Sciatic nerve (tissue), 2 donors: ENCODE data around the gene FAM168A. TPM values are rescaled to one million over a fixed set of nuclear protein-coding genes. Genes with fewer than 3 reads are reported as not detected.

Source experiments
- ATAC-seq: fragments of 200-7000 bp; cut with Tn5 transposase; one replicate; pipeline ENCODE4 v1.9.1; 2020; ENCODE audit warnings: mild to moderate bottlenecking, moderate library complexity
- DNase-seq: peaks from one replicate; pipeline ENCODE4 v3.0.0-alpha.2; 2020; ENCODE audit warnings: low spot score
- intact Hi-C: fragments of 100-400 bp; cut with DNase I; formaldehyde crosslinking; loops from one replicate; pipeline ENCODE4 v1.14.2; 2022
- total RNA-seq: library from RNA; stranded (reverse); fragmentation: NEBNext Ultra II Directional; extraction: Animal tissue kit (Norgen Biotek cat#: 25700); gene quantifications from one replicate; pipeline ENCODE4 v1.2.1, GENCODE V29; 2021
- donor health status: DM: no; HTN: no; CAD: no.
- donor health status: DM: no; HTN: no; CAD: no.

The FAM168A gene
- total RNA-seq, 1 donor from 2014 or later, result 52.2 TPM

GRCh38 chr11:73530109-73530508 lies 67.8 kb downstream of the FAM168A start:
- no peak for ATAC-seq
- no peak for DNase-seq
- intact Hi-C loops, result no loop called here

DNA sequence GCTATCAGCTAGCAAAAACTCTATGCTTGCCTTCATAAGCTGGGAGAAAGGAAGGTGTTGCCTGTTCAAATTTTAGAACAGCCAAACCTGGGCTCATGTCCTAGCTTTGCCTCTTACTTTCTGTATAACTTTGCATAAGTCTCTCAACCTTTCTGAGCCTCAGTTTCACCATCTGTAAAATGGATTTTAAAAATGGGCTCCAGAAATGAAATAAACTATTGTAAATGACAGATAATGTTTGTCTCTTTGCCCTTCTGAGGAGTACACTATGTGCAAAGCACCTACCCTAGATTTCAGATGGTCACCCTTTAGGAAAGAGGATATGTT lies 68.7 kb downstream of the FAM168A start:
- ATAC-seq (no peak), DNase-seq (no peak)
- intact Hi-C loops, result no loop called here

DNA sequence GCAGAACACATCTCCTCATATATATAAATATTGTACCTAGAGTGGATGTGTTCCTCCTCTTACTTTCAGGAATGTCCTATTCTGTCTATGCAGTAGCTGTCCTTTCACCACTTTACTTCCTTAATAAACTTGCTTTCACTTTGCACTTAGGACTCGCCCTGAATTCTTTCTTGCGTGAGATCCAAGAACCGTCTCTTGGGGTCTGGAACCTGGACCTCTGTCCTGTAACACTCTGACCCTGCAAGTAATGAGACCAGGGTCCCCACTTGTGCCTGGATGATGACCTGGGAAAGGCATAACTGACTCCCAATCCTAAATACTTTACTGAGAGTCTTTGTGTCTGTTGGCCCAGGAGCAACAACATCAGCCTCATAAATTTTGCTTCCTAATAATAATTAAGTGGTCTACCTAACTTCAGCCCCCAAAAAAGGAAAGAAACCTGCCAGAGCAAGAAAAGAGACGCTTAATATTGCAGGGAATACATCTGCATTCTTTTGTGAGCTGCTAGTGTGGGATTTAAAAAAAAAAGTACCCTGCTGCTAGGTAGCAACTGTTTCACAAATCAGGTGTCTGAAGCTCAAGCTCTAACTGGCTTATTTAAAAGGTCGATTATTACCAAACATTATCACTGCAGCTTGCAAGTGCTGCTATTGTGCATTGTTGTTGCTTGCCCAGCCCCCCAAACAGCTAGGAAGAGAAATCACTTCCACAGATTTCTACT lies 69.3 kb downstream of the FAM168A start:
- no peak for DNase-seq
- peak; percentile 46 for ATAC-seq
- intact Hi-C loops, result no loop called here

- no peak for ATAC-seq
- no peak for DNase-seq
- intact Hi-C loops, result no loop called here
Measured at GRCh38 chr11:73528013-73528412, 69.9 kb downstream of the FAM168A start.

DNA sequence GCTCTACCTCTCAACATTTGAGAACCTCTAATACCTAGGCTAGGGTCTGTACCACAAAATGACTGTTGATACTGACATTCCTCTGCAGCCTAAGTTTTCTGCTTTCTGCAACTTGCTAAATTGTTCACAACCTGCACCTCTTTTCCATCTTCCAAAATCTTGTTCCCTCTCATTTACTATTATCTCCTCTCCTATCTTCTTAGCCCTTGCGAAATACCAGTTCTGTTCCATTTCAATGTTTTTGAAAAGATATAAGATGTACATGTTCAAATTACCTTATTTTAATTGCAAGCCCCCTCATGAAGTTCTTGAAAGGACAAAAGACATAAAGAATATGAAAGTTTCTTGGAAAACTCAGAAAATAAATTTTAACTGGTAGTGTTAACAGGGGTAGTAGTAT lies 72.3 kb downstream of the FAM168A start:
- no peak for DNase-seq
- intact Hi-C loops, result no loop called here

DNA sequence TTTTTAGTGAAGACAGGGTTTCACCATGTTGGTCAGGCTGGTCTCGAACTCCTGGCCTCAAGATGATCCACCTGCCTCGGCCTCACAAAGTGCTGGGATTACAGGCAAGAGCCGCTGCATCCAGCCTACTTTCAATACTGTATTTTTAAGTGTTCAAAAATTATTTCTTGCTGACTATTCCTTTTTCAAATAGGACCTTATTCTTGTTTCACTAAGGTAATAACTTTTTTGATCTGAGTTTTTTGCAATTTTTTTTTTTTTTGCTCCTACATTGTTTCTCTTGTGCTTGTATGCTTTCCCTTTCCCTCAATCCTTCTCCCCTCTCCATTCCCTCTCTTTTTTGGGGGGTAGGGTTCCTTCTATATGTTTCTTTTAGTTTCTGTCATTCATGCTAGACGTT lies 73.1 kb downstream of the FAM168A start:
- intact Hi-C loops, result no loop called here
- ATAC-seq, result no peak

More for the DNA sequence above, 72.3 kb downstream of the FAM168A start:
- ATAC-seq, result no peak

DNA sequence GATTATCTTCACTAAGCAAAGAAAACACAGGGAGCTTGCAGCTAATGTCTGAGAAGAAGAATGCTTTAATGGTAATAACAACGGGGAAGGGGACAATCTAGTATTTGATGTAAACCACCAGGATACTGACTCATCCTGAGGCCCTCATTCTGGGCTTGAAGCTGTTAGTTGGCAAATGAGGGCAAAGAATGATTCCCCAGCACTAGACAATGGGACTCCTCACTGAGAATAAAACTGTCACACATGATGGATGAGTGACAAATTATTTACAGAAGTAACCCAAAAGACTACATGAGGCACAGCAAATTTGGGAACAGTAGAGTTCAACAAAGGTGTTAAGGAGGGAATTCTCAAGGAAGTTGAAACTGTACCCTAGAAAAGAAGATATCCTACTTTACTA lies 76.3 kb downstream of the FAM168A start:
- DNase-seq (no peak), ATAC-seq (no peak)
- intact Hi-C loops, result no loop called here

More for the DNA sequence above, 73.1 kb downstream of the FAM168A start:
- DNase-seq, result no peak

DNA sequence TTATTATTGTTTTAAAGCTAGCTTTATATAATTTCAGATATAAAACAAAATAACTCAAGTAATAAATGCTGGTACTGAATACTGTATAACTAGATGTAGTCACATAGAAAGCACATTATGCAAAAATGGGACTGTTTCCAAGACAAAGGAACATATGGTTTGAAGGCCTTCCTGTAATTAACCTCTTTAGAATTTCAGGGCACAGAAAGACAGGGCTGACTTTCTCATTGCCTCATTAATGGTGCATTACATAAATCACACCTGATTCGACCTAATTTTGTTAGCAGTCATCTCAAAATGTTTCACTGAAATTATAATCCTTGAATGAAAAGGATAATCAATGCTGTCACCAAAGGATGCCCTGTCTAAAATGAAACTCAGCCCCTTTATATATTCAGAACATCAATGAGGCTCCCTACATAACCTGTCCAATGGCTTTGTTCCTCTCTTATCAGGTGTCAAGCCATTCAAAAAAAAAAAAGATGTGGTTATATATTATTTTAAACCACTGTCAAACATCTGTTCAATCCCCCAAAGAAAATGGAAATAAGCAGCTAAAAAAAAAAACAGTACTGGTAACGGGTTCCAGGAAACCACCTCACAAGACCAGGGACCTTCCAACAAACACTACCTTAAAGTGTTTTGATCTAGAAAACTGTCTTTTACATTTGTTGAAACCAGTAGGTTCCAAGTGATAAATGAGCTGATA lies 77.4 kb downstream of the FAM168A start:
- intact Hi-C loops, result no loop called here
- no peak for ATAC-seq
- no peak for DNase-seq

- no peak for DNase-seq
- intact Hi-C loops, result no loop called here
- ATAC-seq, result no peak
Measured at GRCh38 chr11:73519266-73519665, 78.6 kb downstream of the FAM168A start.

- DNase-seq (no peak), ATAC-seq (no peak)
- intact Hi-C loops, result no loop called here
Measured at GRCh38 chr11:73518195-73518594, 79.7 kb downstream of the FAM168A start.

DNA sequence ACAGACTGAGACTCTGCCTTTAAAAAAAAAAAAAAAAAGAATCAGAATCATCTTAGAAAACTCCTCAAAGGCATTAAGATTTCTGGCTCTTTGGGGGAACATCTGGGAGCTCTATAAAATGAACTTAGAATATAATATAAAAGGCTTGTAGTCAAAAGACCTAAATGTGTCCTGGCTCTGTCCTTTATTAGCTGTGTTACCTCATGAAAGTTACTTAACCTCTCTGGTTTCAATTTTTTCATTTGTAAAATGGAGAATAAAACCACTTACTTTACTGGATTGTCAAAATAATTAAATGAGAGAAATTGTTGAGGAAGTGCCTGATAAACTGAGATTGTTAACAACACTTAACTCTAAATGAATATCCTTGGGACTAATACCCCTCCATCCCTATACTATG lies 81.8 kb downstream of the FAM168A start:
- intact Hi-C loops, result no loop called here
- no peak for DNase-seq
- no peak for ATAC-seq

- DNase-seq (no peak), ATAC-seq (no peak)
- intact Hi-C loops, result no loop called here
Measured at GRCh38 chr11:73513707-73514106, 84.2 kb downstream of the FAM168A start.

- ATAC-seq (no peak), DNase-seq (no peak)
- intact Hi-C loops, result no loop called here
Measured at GRCh38 chr11:73510877-73511276, 87.0 kb downstream of the FAM168A start.

- ATAC-seq, result no peak
- DNase-seq, result no peak
- intact Hi-C loops, result no loop called here
Measured at GRCh38 chr11:73510106-73510505, 87.8 kb downstream of the FAM168A start.

- ATAC-seq (no peak), DNase-seq (no peak)
- intact Hi-C loops, result no loop called here
Measured at GRCh38 chr11:73509188-73509587, 88.7 kb downstream of the FAM168A start.

- no peak for ATAC-seq
- intact Hi-C loops, result no loop called here
- no peak for DNase-seq
Measured at GRCh38 chr11:73508243-73509176, 89.4 kb downstream of the FAM168A start.

DNA sequence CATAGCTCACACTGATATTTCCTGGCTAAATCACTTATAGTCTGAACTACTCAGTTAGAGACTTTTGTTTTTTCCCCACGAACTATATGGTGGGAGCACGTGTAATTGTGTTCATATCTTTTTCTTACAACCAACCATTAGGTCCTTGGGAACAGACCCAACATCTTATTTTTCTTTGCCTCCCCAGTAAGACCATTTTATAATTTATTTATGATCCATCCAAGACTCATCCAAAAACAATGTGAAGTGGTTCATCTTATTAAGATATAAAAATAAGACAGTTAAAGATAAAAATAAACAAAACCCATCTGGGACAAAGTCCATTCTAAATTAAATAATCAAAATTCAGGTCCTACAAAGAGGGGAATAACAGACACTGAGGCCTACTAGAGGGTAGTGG lies 90.8 kb downstream of the FAM168A start:
- ATAC-seq, result no peak
- intact Hi-C loops, result no loop called here
- no peak for DNase-seq

DNA sequence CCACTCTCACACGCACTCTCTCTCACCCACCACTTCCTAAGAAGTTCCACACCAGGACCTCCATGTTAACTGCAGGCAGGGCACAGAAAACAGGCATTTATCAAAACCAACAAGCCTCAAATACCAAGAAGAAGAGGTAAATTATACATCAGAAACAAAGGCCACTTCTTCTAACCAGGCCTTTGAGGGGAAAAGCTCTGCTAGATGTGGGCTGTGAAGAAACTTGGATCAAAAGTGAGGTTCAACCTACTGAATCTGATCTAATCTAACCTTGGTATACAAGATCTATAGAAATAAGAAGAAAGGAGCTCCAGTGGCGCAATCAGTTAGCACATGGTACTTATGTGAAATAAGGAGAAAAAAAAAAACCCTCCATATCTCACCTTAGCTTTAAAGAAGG lies 91.9 kb downstream of the FAM168A start:
- DNase-seq (no peak), ATAC-seq (no peak)
- intact Hi-C loops, result no loop called here

- DNase-seq (no peak), ATAC-seq (no peak)
- intact Hi-C loops, result no loop called here
Measured at GRCh38 chr11:73498343-73498742, 99.6 kb downstream of the FAM168A start.

GRCh38 chr11:73496134-73496533 lies 101.8 kb downstream of the FAM168A start:
- intact Hi-C loops, result no loop called here
- no peak for DNase-seq
- ATAC-seq, result no peak
